NCI-H146 treated with DMSO at 0.1 percent for 48 hours (cell line): Measurements from ENCODE around the gene GTF3C5.
A peak's percentile ranks its signal among the peaks of the same experiment; 100 is the strongest.

Experiments used
- DNase-seq: peaks from one replicate; lab custom pipeline; 2025; ENCODE audit not compliant: unreplicated experiment; lab: John Stamatoyannopoulos, UW

The GTF3C5 gene, protein sequence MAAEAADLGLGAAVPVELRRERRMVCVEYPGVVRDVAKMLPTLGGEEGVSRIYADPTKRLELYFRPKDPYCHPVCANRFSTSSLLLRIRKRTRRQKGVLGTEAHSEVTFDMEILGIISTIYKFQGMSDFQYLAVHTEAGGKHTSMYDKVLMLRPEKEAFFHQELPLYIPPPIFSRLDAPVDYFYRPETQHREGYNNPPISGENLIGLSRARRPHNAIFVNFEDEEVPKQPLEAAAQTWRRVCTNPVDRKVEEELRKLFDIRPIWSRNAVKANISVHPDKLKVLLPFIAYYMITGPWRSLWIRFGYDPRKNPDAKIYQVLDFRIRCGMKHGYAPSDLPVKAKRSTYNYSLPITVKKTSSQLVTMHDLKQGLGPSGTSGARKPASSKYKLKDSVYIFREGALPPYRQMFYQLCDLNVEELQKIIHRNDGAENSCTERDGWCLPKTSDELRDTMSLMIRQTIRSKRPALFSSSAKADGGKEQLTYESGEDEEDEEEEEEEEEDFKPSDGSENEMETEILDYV

DNA sequence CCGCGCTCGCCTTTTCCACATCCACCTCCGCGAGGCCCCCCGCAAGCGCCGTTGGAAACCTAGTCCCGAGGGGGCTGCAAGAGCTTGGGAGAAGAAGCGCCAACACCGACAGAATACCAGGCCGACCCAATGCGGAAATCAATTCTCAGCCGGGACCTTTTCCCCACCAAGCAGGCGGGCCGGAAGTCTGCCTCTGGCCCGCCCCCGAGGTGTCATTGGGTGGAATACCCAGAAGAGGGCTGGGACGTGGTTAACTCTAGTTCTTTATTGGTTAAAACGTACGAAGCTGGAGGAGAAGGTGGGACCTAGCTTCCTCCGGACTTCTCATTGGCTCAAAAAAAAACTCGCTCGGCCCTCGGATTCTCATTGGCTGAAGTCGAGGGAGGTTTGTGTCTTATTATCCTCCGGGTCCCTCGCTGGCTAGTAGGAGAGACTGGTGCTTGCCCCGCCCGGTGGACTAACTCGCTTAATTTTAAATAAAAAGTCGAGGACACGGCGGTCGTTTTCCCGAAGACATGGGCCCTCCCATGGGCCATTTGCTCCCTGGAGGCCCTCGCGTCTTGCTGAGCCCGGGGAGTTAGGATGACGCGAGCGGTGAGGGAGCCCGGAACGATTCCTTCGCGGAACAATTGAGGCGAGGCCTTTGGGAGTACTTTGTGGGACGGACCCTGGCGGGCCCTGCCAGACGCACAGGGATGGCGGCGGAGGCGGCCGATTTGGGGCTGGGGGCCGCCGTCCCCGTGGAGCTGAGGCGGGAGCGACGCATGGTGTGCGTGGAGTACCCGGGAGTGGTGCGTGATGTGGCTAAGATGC lies at the start of gene GTF3C5:
Gene GTF3C5 (plus strand): TSS at position 681 of the 813 bp plus-strand sequence. CDS start 15 bp downstream, at position 696.
- DNase-seq = peak; percentile 94

DNA sequence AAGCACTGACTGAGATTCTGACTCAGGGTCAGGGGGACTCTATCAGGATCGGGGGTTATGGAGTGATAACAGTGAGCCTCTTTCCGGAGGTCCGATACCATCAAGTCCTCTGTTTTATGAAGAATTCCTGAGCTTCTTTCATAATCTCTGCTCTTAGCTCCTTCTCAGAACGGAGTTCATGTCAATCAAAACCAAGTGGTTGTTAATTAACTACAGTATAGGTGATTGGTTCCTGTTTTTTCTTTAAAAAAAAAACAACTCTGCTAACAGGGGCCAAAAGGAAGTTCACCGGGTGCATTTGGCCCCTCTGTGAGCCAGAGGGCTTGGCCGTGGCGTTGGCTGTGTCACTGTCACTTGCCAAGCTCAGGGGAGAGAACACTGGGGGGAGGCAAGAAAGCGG lies 48.3 kb upstream of the GTF3C5 start:
- DNase-seq = no peak

DNA sequence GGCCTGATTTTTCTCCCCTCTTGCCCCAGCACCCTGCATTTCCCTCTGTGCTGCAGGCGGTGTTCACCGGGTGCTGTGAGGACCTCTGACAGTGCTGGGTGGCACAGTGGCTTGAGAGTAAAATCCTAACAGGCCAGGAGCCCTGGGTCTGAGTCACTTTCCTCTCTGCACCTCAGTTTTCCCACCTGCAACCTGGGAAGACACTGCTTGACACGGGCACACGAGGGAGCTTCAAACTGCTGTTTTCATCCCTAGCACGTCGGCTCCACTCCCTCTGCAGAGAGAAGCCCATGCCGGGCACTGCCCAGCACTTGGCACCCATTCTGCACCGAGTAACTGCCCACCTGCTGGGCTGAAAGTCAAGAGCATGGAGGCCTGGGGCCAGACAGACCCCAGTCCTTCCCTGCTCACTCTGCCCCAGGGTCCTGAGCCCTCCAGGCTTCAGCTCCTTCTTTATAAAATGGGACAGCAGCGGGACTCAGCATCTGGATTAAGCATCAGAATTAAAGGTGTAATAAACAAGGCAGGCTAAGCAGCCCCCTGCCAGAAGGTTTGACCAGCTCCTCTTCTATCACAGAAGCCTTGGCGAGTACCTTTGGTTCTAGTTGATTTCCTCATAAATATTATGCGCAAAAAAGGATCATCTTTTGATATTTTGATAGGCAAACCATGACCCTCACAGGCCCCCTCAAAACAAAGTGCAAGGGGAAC lies 47.2 kb upstream of the GTF3C5 start:
- no peak for DNase-seq

DNA sequence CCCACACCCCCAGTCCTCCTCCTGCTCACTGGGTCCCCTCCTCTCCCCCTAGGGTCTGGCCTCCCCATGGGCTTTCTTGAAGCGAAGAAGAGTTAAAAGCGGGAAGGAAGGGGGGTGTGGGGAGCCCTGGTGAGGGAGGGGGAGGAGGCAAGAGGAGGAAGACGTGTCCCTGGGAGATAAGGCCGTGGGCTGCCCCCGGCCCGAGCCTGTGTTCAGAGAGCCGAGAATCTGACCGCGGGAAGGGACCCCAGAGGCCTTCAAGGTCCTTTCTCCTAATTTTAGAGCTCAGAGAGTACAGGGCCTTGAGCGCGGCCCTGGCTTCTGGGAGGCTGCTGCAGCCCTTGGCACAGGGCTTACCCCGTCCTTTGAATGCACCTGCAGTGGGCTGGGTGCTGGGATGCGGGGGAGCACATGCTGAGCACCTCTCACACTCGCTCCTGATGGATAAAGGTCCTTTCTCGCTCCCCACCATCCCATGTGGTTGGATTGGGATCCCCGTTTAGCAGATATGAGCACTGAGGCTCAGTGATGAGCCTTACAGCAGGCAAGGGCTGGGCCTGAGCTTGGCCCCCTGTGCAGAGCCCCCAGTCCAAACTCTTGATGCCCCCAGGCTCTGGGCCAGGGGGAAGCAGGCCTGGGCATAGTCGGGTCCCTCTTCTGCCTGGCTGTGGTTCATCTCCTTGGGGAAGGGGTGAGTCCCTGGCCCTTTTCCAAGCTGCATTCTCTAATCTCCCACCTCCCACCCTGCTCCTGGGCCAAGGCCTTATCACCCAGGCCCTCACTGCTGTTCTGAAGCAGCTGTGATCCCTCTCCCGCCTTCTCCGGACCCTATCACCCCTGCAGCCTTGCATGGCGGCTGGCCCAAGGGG lies 46.4 kb upstream of the GTF3C5 start:
- DNase-seq = no peak

DNA sequence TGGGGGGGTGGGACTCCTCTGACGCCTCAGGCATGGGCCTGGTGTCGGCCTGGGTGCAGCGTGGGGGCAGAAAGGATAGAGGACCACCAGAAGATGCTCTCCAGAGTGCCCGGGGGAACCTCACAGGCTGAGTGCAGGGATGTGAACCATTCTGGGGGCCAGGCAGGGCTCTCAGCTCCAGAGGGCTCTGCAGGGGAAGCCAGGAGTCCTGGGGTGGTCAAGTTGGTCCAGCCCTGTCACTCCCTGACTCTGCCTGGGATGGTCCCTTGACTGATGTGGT lies 45.8 kb upstream of the GTF3C5 start:
- DNase-seq = no peak

DNA sequence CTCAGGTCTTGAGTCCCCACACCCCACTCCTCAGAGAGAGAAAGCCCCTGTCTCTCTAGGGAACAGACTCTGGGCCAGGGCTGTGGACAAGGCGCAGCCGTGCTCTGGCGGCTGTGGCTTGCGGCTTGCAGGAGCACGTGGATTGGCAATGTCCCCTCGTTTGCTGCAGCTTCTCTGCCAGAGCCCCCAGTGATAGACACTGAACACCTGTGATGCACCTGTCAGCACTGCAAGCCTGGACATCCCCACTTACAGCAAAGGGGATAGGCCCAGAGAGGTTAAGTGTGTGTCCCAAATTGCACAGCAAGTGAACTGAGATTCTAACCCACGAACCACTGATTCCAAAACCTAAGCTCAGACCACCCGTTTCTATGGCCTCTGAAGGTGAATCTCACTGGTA lies 45.3 kb upstream of the GTF3C5 start:
- no peak for DNase-seq

DNA sequence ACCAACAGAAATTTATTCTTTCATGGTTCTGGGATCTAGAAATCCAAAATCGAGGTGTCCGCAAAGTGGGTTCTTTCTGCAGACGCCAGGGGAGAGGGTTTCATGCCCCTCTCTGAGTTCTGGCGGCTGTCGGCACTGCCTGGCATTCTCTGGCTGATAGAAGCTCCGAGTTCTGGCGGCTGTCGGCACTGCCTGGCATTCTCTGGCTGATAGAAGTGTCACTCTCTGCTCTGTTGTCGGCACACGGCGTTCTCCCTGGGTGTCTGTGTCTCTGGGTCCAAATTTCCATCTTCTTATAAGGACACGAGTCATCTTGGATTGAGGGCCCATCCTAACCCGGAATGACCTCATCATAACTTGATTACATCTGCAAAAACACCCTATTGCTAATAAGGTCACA lies 44.7 kb upstream of the GTF3C5 start:
- no peak for DNase-seq

DNA sequence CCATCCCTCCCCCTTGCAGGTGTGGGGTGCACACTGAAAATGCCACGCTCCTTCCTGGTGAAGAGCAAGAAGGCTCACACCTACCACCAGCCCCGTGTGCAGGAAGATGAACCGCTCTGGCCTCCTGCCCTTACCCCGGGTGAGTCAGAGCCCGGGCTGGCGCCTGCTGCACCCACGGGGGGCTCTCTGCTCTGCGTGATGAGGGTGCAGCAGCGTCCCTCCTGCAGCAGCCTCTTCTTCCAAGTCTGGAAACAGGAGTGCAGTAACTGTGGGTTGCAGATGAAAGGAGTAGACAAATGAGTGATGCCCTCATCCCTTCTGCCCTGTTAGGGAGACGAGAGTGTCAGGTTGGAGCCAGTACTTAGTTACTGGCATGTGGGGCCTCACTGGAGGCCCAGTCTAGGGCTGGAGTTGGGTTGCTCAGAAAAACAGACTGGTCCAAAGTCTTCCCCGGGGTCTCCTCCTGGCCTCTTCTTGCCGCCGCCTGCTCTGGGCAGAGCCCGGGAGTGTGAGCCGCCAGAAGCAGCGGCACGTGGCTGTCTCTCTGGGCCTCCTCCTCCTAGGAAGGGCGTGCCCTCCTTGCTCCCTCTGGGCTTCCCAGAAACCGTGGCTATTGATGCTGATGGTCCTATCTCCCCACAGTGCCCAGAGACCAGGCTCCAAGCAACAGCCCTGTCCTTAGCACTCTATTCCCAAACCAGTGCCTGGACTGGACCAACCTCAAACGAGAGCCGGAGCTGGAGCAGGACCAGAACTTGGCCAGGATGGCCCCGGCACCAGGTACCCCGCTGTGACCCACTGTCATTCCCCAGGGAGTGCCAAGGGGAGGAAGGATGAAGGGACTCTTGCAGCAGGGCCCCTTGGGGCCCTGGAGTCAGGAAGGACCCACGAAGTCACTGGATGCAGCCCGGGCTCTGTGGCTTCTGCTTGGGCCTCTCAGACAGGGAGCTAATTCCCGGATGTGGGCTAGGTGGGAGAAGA lies 43.9 kb upstream of the GTF3C5 start:
- DNase-seq = no peak

DNA sequence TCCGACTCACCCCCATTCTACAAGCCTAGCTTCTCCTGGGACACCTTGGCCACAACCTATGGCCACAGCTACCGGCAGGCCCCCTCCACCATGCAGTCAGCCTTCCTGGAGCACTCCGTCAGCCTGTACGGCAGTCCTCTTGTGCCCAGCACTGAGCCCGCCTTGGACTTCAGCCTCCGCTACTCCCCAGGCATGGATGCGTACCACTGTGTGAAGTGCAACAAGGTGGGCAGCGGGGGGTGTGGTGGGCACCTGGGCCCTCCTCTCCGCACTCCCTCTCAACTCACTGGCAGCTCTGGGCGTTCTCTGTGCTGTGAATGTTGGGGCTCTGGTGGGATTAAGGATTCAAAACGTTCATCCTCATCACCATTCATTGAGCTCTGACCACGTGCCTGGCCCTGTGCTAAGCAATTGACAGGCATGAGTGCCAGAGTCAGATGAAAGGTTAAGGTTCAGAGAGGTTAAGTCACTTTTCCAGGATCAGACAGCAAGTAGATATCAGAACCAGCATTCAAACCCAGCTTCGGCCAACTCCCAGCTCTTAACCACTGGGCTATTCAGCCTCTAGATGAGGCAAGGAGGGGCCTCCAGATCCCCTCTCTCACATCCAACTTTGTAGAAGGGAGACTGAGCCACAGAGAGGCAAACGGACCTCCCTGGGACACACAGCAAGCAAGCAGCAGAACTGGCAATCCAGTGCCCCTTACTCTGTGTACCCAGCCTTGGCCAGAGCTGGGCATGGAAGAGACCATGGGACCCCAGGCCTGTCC lies 42.4 kb upstream of the GTF3C5 start:
- DNase-seq = no peak

DNA sequence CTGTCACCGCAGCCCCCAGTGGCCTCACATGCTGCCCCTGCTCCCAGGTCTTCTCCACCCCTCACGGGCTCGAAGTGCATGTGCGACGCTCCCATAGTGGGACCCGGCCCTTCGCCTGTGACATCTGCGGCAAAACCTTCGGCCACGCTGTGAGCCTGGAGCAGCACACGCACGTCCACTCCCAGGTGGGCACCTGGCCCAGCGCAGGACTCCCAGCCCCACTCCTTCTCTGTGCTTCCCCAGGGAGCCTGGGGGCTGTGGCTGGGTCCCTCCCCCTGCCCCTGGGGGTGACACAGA lies 41.8 kb upstream of the GTF3C5 start:
- DNase-seq = no peak

DNA sequence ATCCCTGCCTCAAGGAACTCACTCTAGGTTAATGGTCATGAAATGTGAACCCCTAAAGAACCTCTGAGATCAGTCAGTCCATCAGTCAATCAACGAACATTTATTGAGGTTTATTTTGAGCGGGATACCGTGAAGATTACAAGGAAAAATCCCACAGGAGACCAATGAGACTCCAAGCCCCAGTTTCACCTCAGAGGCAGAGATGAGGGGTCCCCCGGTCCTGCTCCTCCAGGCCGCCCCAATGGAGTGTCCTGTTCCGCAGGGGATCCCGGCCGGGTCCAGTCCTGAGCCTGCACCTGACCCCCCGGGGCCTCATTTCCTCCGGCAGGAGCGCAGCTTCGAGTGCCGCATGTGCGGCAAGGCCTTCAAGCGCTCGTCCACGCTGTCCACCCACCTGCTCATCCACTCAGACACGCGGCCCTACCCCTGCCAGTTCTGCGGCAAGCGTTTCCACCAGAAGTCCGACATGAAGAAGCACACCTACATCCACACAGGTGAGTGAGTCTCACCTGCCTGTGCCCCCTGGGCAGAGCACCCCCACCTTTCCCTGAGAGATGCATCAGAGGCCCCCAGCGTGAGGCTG lies 41.3 kb upstream of the GTF3C5 start:
- no peak for DNase-seq

DNA sequence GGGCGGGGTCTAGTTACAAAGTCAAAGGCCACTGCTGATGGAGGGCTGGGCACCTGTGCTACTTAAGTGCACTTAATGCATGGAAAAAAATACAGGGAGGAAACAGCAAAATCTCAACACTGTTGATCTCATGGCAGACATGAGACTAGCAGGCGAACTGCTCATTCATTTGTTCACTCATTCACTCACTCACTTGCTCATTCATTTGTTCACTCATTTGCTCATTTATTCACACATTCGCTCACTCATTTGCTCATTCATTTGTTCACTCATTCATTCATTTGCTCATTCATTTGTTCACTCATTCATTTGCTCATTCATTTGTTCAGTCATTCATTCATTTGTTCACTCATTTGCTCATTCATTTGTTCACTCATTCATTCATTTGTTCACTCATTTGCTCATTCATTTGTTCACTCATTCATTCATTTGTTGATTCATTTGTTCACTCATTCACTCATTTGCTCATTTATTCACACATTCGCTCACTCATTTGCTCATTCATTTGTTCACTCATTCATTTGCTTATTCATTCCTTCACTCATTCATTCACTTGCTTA lies 40.7 kb upstream of the GTF3C5 start:
- peak; percentile 28 for DNase-seq

DNA sequence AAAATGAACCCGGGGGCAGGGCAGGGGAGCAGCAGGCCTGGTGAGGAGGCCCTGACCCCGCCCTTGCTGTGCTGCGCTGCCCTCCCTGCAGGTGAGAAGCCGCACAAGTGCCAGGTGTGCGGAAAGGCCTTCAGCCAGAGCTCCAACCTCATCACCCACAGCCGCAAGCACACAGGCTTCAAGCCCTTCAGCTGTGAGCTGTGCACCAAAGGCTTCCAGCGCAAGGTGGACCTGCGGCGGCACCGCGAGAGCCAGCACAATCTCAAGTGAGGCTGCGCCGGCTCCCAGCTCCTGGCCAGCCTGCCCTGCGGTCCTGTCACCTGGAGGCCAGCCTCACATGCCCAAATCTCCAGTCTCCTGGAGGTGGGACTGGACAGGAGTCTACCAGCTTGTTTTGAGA lies 40.0 kb upstream of the GTF3C5 start:
- DNase-seq = no peak

DNA sequence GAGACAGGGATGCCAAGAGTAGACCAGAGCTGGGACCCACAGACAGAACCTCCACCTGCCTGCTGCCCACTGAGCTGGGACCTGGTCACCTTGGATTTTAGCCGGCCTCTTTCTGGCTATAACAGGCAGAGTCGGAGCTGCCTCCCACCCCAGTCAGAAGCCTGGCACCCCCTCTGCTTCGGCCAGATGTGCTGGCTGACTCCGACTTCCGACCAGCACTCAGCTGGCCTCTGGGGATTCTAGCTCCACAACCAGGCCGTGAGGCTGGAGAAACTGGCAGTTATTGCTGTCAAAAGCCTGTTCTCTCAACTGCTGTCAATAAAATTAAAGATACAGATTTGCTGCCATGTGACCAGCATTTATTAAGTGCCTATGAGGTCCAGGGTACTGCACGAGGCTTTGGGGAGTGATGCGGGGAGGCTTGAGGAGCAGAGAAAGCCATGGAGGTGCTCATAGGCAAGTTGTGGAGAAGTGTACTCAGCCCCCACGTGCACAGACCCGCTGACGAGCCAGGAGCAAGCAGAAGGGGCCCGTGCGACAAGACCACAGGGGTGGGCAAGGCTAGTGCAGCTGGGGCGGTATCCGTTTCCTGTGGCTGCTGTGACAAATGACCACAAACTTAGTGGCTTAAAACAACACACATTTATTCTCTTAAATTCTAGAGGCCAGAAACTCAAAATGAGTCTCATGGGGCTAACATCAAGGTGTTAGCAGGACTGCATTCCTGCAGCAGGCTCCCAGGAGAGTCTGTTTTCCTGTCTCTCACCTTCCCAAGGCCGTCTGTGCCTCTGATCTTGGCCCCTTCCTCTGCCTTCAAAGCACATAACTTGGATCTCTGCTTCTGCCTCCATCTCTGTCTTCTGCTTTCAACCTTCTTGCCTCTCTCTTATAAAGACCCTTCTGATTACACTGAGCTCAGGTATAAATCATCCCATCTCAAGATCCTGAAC lies 39.2 kb upstream of the GTF3C5 start:
- no peak for DNase-seq

DNA sequence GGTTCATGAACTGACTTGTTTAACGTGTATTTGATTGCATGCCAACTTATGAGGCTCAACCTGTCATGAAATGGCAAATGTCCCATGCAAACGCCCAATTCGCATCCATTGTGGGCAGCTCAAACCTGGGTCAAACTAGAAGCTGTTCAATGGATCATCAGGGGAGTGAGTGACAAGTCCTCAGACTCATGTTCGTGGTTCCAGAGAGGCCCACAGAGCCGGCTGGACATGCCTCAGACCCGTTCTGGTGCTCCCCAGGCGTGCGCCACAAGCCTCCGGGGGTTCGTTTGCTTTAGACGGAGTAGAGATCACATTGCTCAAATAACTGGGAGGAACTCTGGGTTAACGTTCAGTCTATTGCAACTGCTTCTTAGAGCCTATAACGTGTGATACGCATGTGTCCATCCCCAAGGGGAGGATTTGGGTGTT lies 37.3 kb upstream of the GTF3C5 start:
- no peak for DNase-seq

DNA sequence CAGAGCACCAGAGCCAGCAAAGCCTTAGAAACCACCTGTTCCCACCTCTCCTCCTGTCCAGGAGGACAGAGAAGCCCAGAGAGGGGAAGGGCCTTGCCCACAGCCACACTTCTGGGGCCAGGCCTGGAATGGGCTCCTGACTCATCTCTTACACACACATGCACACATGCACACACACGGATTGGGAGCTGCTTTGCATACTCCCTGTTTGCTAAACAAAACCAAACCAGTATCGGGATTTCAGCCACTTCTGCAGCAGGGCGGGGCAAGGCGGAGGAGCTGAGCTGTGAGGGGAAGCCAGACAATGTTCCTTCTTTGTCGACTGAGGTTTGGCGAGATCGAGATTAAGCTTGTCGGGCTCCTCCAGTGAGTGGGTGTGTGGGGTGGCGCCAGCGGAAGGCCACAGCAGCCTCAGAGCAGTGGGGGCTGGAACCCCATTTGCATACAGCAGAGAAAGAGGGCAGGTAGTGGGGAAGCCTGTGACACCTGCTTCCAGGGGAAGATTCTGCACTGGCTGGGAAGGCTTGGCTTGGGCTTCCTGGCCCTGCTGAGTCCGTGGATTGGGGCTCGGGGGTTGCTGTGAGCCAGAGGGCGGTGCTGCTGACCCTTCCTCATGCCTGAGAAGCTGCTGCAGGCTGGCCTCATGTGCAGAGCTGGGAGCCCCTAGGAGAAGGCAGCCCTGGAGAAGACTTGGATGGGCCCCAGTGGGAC lies 36.2 kb upstream of the GTF3C5 start:
- DNase-seq = no peak

DNA sequence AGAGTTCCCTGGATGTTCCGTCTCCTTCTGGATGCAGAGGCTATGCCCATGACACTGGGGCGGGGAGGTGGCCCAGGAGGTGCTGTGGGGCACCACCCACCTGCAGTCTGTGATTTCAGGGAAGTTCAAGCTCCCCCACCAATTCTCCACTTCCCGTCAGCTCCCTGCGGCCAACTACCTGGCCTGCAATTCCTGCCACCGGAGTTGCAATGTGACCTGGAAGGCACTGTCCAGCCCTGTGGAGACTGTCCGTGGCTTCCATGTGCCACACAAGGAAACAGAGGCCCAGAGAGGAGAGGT lies 35.7 kb upstream of the GTF3C5 start:
- no peak for DNase-seq
